ENCODE measurements around the gene ZNF275.

ZNF275 gene

DNA sequence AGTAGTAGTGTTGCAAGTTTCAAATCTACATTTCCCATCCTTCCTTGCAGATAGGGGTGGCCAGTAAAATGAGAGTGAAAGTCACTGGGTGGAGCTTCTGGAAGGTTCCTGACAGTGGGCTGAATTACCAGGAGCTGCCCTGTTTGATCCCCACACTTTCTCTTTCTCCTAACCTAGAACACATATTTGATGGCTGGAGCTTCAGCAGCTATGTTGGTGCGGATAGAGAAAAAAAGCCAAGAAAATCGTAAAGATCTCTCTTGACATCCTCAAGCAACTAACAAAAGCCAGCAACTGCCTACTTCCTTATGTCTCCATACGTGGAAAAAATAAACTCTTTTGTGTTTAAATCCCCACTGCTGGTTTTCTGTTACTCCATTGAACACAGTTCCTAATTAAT is 32.2 kb downstream of the ZNF275 start:
- no peaks in the 10 kb centered on the region for H3K36me3 ChIP-seq (ENCODE audit: insufficient read depth, low read length)
- no peaks in the 10 kb centered on the region for H3K27me3 ChIP-seq (ENCODE audit: insufficient read depth, low read length, poor library complexity, severe bottlenecking)
- H4K20me1 ChIP-seq (ENCODE audit: insufficient read depth, low read length, poor library complexity, severe bottlenecking) = no peaks in the 10 kb centered on the region
- H3K4me2 ChIP-seq (ENCODE audit: low read depth, low read length, poor library complexity, severe bottlenecking) = no peak overlapping the region
- no peaks in the 10 kb centered on the region for H3K9me2 ChIP-seq (replicated peaks; ENCODE audit: low read depth, low read length)
- H3K9ac ChIP-seq (ENCODE audit: low read depth, low read length, poor library complexity, severe bottlenecking) = no peak overlapping the region
- H2AFZ ChIP-seq (ENCODE audit: low read length) = no peak overlapping the region
- peaks cover 14% of the 10 kb centered on the region for H3K4me1 ChIP-seq (ENCODE audit: insufficient read depth, low read length, poor library complexity, severe bottlenecking)
- TF ChIP-seq, protein P1, sequence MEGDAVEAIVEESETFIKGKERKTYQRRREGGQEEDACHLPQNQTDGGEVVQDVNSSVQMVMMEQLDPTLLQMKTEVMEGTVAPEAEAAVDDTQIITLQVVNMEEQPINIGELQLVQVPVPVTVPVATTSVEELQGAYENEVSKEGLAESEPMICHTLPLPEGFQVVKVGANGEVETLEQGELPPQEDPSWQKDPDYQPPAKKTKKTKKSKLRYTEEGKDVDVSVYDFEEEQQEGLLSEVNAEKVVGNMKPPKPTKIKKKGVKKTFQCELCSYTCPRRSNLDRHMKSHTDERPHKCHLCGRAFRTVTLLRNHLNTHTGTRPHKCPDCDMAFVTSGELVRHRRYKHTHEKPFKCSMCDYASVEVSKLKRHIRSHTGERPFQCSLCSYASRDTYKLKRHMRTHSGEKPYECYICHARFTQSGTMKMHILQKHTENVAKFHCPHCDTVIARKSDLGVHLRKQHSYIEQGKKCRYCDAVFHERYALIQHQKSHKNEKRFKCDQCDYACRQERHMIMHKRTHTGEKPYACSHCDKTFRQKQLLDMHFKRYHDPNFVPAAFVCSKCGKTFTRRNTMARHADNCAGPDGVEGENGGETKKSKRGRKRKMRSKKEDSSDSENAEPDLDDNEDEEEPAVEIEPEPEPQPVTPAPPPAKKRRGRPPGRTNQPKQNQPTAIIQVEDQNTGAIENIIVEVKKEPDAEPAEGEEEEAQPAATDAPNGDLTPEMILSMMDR (conservative IDR thresholded peaks at IDR 0.05; ENCODE audit: low read length) = no peak
- TF ChIP-seq EZH2phosphoT487 (IDR thresholded peaks at IDR 0.05; ENCODE audit: borderline replicate concordance) = no peak
- H3K4me3 ChIP-seq (ENCODE audit: low read length, poor library complexity, severe bottlenecking) = no peak overlapping the region
- no peaks in the 10 kb centered on the region for H3F3A ChIP-seq (ENCODE audit: low read depth)
- H3K79me2 ChIP-seq (ENCODE audit: insufficient read depth, low read length) = no peaks in the 10 kb centered on the region
- H3K9me3 ChIP-seq (ENCODE audit: insufficient read depth, low read depth, low read length) = no peaks in the 10 kb centered on the region

DNA sequence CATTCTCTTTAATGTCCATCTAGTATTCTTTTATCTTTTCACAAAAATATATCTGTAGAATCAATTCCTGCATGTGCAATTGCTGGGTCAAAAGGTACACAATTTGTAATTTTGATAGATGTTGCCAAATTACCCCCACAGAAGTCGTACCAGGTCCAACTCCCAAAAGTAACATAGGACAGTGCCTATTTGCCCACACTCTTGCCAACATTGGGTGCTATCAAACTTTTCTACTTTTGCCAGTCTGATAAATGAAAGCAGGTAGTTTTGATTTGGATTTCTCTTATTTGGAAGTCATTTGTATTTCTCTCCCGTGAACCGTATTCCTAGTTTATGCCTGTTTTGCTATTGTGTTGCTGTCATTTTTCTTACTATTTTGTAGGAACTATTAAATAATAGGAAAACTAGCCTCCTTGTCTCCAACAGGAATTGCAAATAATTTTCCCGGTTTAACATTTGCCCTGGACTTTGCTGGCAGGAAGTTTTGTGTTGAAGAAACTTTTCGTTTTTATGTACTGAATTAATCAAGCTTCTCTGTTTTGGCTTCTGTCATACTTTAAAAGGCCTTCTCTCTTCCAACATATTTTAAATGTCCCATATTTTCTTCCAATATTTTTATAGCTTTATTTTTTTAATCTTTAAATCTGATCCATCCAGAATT is 33.1 kb downstream of the ZNF275 start:
- H3K4me3 ChIP-seq (ENCODE audit: low read length, poor library complexity, severe bottlenecking) = no peak overlapping the region
- no peak overlapping the region for H2AFZ ChIP-seq (ENCODE audit: low read length)
- no peak for TF ChIP-seq EZH2phosphoT487 (IDR thresholded peaks at IDR 0.05; ENCODE audit: borderline replicate concordance)
- TF ChIP-seq, protein P1 (conservative IDR thresholded peaks at IDR 0.05; ENCODE audit: low read length) = no peak
- H3K9ac ChIP-seq (ENCODE audit: low read depth, low read length, poor library complexity, severe bottlenecking) = no peak overlapping the region
- H3K9me3 ChIP-seq (ENCODE audit: insufficient read depth, low read depth, low read length) = no peaks in the 10 kb centered on the region
- no peak overlapping the region for H3K4me2 ChIP-seq (ENCODE audit: low read depth, low read length, poor library complexity, severe bottlenecking)
- peaks cover 15% of the 10 kb centered on the region for H3K4me1 ChIP-seq (ENCODE audit: insufficient read depth, low read length, poor library complexity, severe bottlenecking)
- H3K36me3 ChIP-seq (ENCODE audit: insufficient read depth, low read length) = no peaks in the 10 kb centered on the region
- H3K79me2 ChIP-seq (ENCODE audit: insufficient read depth, low read length) = no peaks in the 10 kb centered on the region
- no peaks in the 10 kb centered on the region for H3K9me2 ChIP-seq (replicated peaks; ENCODE audit: low read depth, low read length)
- H3K27me3 ChIP-seq (ENCODE audit: insufficient read depth, low read length, poor library complexity, severe bottlenecking) = no peaks in the 10 kb centered on the region
- no peaks in the 10 kb centered on the region for H3F3A ChIP-seq (ENCODE audit: low read depth)
- H4K20me1 ChIP-seq (ENCODE audit: insufficient read depth, low read length, poor library complexity, severe bottlenecking) = no peaks in the 10 kb centered on the region

DNA sequence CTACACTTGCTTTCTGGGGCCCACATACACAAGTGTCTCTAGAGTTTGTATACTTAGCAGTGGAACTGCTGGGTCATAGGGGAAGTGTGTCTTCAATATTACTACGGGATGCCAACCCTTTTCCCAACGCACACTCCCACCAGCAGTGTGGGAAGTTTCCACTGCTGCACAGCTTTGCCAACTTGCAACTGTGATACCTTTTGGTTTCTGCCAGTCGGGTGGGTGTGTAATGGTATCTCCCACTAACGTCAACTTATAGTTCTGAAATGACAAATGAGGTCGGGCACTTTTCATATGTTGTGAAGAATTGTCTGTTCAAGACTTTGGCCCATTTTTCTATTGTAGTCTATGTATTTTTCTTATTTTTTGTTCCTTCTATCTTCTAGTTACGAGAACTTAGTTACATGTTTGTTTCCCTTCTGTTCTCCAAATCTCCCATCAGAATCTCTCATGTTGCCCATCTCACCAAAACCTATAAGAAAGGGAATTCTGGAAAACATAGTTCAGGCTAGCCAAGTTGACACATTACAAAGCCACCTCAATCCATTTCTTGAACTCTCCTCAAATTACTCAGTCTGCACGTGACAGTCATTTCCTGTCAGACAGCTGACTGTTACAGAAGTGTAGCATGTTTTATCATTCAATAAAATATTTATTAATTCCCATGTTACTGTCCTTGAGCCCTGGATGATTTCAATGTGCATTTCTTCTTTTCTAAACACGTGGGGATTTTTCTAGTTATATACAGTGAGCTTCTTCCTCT is 36.5 kb downstream of the ZNF275 start:
- no peak for TF ChIP-seq EZH2phosphoT487 (IDR thresholded peaks at IDR 0.05; ENCODE audit: borderline replicate concordance)
- TF ChIP-seq, protein P1 (conservative IDR thresholded peaks at IDR 0.05; ENCODE audit: low read length) = no peak
- no peaks in the 10 kb centered on the region for H3K9me2 ChIP-seq (replicated peaks; ENCODE audit: low read depth, low read length)
- H3K36me3 ChIP-seq (ENCODE audit: insufficient read depth, low read length) = no peaks in the 10 kb centered on the region
- H4K20me1 ChIP-seq (ENCODE audit: insufficient read depth, low read length, poor library complexity, severe bottlenecking) = no peaks in the 10 kb centered on the region
- no peak overlapping the region for H3K9ac ChIP-seq (ENCODE audit: low read depth, low read length, poor library complexity, severe bottlenecking)
- no peaks in the 10 kb centered on the region for H3K79me2 ChIP-seq (ENCODE audit: insufficient read depth, low read length)
- peaks cover 15% of the 10 kb centered on the region for H3K4me1 ChIP-seq (ENCODE audit: insufficient read depth, low read length, poor library complexity, severe bottlenecking)
- H3K9me3 ChIP-seq (ENCODE audit: insufficient read depth, low read depth, low read length) = no peaks in the 10 kb centered on the region
- H3K4me2 ChIP-seq (ENCODE audit: low read depth, low read length, poor library complexity, severe bottlenecking) = peak overlapping the region; percentile 31
- H3K4me3 ChIP-seq (ENCODE audit: low read length, poor library complexity, severe bottlenecking) = no peak overlapping the region
- H3K27me3 ChIP-seq (ENCODE audit: insufficient read depth, low read length, poor library complexity, severe bottlenecking) = no peaks in the 10 kb centered on the region
- peak overlapping the region; percentile 49; the same call in 1 of the 2 replicates for H2AFZ ChIP-seq (ENCODE audit: low read length)
- no peaks in the 10 kb centered on the region for H3F3A ChIP-seq (ENCODE audit: low read depth)

Measured in Loucy (cell line).